DMS 273 treated with DMSO at 0.1 percent for 48 hours (cell line): Measurements from ENCODE around the gene KPNA5.
"Not testable (repeated sequence)": the region's sequence is repeated elsewhere in the genome, so short reads cannot be mapped to it uniquely, and the experiment has no call there.

Experiments used
- DNase-seq: peaks from one replicate; lab custom pipeline; 2025; lab: John Stamatoyannopoulos, UW

Gene KPNA5

DNA sequence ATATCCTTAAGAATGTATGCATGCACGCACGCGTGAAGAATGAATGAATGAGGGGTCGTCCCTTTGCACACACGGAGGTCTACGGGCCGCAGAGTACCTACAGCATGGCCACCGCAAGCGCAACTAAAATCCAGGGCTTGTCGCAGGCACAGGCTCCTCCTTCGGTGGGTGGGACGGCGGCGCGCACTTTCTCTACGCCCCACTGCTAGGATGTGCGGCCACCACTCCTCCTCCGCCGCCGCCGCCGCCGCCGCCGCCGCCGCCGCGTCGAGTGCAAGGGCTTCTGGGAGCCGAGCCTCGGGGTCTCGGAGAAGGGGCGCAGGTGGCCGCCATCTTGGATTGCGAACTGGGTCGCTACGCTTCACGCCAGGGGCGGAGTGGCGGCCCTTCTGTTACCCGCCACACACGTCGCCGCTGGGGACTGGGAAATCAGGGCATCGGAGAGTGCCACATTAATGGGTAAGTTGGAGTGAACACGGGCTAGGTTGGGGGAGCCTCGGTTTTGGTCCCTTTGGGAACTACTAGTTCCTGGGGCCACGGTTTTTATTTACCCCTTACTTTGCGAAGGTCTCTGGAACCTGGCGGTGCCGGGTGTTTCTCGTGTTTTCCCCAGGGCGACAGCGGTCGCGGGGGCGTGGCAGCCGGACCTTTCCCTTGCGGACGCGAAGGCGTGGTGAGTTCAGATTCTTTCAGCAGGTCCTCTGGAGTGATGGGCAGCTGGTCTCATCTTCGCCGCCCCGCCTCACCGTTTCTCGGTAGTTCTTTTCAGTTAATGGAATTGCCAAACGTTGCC is at the start of gene KPNA5:
Gene KPNA5, plus strand, starts transcription at position 332 of the 793 bp plus-strand sequence. Its CDS starts 124 bp downstream, at position 456.
- peak; percentile 88 for DNase-seq

DNA sequence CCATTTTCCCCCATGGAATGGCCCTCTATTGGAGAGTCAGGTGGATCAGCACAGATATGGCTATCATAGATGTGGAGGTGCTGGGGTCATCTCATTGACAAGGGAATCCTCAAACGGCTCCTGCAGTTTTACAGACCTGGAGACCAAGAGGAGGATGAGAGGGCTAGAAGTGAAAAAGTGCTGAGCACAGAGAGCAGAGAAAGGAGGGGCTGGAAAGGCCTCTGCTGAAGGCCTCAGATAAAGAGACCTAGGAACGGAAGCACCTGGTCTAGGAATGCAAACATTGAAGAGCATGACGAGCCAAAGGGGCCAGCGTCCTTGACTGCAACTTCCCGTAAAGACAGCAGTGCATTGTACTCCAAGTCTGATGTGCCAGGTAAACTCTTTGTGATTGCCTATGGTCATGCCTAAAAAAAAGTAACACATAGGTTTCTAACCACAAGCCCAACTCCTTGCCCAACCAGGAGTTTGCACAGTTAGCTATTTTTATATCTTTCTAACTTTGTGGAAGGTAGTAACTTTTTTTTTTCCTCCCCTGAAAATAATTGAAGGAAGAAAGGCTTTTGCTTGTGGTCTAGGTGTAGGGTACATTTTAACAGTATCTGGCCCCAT is 49.5 kb upstream of the KPNA5 start:
- DNase-seq: no peak

DNA sequence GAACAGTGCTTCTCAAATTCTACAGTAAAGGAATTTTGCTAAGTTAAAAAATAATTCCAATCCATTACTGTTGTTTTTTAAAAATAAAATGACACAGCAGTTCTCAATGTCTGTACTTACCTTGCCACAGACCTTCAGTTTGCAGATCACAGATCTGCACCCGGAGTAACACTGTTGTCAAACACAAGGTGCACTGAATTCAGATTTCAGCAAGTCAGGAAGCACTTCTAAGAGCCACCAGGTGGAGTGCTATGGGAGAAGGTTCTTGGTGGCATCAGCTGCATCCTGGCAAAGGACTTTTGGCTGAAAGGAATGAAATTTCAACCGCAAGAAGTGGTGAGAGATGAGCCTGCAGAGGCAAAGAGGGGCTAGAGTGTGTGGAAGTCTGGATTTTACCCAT is 47.3 kb upstream of the KPNA5 start:
- DNase-seq: no peak

DNA sequence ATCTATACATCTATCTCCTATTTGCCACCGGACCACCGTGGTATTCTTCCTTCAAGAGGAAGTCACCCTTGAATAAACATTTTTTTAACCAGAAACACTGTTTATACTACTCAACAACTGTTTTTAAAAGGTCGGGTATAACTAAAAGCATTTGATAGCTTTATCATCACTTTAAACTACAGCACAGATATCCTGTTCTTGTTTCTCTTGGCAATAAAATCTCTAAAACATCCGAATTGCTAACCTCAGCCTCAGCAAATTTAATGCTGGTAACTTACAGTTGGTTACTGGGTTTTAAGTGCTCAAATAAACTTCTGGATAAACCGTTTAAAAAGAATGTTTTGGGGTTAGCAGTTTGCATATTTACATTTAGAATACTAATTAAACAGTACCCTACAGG is 32.9 kb upstream of the KPNA5 start:
- no peak for DNase-seq

DNA sequence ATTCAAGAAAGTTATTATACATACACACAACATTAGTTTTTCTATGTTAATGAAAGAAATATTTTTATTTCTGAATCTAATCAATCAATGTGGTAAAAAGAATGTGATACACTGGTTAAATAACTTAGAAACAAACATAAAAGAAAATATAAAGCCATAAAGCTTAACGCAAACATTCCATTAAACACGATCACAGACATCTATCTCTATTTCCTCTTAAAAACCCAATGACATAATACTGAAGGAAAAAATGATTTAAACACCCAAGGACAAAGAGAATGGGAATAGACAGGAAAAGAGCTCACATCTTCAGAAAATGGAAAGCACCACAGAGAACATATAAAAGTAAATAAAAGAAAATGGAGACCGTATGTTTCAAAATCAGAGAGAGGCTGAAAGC is 31.9 kb upstream of the KPNA5 start:
- no peak for DNase-seq

DNA sequence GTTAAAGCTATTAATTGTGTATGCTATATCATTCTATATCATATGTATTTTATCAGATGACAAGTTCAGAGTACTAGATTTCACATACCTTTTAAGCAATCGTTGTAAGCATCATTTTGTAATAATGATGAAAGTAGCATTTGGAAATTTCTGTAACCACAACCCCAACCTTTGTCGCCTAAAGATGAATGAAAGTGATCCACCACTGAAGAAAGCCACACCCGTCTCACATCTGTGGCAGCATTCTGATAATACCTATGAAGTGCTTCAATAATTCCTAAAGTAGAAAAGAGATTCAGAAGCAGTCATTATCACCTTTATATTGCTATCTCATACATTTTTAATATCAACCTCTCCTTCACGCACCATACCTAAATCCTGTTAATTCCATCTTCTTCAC is 29.1 kb upstream of the KPNA5 start:
- DNase-seq: no peak

DNA sequence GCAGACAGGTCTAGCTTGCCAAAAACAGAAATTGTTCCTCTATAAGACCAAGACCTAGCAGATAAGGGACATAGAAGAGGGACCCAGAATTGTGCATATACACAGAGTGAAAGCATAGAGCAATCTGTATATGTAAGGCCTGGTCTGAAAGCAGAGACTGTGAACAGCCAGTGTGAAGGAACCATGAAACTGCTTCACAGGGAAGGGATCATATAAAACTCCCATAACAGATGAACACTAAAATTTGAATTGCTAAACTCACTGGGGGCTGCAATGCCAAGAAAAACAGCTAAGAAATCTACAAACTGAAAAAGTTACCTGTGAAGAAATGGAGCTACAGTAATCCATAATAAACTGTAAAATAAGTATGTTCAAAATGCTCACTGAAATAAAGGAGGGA is 19.4 kb upstream of the KPNA5 start:
- DNase-seq: no peak

DNA sequence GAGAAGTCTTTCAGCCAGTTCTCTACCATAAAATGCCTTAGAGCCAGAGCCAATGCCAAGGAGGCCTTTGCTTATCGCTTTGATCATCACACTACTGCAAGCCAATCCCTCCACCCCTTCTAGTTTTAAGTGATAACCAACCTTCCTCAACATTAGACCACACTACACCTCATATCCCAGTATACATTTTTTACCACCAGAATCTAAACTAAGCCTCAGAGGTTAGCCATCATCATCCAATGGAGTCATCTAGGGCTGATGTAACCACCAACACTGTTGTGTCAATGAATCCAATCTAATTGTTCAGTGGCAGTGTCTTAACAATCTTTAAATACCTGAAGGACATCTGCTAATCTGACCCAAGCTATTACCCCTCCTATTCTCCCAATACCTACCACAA is 18.8 kb upstream of the KPNA5 start:
- DNase-seq: no peak

DNA sequence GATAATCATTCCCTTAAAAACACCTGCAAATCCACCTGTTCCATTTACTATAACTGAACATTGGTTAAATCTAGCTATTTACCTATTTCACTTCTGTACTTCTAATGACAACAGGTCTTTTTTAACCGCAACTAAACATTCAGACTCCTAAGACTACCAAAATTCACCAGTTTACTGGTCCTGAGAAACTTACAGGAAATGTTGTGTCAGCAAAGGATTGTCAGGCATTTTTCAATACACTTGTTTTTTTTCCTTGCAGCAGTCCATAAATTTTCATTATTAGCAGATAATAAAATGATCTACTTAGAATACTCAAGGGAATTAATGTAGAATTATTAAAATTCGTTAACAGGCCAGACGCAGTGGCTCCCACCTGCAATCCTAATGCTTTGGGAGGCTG is 17.7 kb upstream of the KPNA5 start:
- DNase-seq: no peak

DNA sequence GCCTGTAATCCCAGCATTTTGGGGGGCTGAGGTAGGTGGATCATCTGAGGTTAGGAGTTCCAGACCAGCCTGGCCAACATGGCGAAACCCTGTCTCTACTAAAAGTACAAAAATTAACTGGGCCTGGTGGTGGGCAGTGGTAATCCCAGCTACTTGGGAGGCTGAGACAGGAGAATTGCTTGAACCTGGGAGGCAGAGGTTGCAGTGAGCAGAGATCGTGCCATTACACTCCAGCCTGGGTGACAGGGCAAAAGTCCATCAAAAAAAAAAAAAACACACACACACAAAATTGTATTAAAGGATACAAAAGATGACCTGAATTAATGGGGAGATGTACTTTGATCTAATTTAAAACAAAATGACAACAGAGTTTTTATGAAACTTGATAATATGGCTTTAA is 16.8 kb upstream of the KPNA5 start:
- DNase-seq: not testable (repeated sequence)

DNA sequence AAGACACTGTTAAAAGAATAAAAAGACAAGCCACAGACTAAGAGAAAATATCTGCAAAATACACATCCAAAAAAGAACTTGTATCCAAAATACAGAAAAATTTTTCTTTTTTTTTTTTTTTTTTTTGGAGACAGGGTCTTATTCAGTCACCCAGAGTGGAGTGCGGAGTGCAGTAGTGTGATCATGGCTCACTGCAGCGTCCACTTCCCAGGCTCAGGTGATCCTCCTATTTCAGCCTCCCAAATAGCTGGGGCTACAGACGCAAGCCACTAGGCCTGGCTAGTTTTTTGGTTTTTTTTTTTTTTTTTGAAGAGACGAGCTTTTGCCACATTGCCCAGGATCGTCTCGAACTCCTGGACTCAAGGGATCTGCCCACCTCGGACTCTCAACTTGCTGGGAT is 15.5 kb upstream of the KPNA5 start:
- DNase-seq: no peak

DNA sequence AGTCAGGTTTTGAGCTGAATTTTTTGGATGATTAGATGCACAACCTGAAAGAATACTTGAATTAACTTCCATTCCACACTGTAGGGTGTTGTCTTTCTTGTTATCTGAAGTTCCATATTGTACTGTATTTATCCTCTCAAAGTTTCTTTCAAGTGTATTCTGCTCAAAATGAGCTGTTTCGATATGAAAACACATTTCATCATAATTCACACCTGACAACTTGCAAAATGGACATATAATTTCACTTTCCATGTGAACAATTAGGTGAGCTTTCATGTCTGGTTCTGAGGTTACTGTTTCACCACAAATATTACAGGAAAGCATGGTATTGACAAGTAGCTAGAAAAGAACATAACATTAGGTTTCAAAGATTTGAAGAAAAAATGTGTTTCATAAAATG is 14.1 kb upstream of the KPNA5 start:
- DNase-seq: no peak

DNA sequence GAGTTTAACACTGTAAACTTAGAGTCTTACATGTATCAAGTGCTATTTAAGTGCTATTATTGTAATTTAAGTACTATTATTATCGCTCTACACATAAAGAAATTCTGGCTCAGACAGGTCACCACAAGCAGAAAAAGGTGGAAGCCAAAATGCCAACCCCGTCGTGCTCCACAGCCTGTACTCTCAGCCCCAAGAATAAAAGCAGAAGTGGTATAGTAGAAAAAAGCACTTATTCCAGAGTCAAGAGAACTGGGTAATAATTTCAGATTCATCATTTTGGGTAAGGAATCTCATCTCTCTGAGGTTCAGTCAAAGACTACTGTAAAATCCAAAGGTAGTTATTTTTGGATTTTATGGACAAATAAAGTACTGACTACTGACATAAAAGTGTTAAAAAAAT is 13.4 kb upstream of the KPNA5 start:
- no peak for DNase-seq

DNA sequence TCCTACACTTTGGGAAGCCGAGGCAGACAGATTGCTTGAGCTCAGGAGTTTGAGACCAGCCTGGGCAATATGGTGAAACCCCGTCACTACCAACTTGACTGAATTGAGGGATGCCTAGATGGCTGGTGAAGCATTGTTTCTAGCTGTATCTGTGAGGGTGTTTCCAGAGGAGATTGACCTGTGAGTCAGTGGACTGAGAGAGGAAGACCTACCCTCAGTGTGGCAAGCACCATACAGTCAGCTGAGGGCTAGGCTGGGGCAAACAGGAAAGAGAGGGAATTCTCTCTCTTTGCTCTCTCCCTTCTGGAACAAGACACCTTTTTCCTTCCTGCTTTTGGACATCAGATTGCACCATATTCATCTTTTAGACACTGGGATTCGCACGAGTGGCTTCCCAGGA is 8.7 kb upstream of the KPNA5 start:
- DNase-seq: no peak

DNA sequence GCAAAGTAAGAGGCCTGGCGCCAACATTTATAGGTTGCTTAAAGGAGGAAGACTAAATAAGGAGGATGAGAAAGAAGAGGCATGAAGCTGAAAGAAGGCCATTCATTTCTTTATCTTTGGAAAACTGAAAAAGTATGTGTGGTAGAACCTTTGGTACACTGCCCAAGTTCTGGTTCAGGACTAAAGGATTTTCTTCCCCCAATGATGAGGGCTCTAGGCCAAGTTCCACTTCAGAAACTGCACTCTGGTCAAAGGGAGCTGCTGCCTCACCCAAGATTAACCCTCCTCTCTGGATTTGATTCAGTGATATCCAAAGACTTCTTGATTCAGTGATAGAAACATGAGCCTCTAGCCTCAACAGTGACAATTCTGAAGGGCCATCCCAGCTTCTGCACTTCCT is 5.0 kb upstream of the KPNA5 start:
- no peak for DNase-seq

DNA sequence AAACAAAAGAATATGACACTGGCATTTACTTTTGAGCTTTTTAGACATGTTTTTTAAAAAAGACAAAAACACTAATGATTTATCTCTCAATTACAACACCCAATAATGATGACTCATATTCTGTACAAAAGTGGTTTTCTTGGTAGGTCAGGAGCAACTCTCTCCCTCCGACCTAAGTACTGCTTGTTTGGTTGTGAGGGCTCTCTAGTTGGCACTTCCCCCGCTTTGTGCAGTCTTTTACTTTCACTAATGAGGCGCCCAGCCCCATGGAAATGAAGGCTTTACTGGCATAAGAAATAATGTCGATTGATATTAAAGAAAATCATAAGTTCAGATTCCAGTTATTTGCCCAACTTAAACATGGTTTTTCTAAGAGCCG is 1.3 kb downstream of the KPNA5 start:
- no peak for DNase-seq

DNA sequence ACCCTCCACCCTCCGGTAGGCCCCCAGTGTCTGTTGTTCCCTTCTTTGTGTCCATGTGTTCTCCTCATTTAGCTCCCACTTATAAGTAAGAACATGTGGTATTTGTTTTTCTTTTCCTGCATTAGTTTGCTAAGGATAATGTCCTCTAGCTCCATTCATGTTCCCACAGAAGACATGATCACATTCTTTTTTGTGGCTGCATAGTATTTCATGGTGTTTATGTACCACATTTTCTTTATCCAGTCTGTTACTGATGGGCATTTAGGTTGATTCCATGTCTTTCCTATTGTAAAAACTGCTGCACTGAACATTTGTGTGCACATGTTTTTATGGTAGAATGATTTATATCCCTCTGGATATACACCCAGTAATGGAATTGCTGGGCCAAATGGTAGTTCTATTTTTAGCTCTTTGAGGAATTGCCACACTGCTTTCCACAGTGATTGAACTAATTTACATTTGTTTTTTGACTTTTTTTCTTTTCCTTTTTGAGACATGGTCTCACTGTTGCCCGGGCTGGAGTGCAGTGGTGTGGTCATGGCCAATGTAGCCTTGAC is 4.5 kb downstream of the KPNA5 start:
- no peak for DNase-seq

DNA sequence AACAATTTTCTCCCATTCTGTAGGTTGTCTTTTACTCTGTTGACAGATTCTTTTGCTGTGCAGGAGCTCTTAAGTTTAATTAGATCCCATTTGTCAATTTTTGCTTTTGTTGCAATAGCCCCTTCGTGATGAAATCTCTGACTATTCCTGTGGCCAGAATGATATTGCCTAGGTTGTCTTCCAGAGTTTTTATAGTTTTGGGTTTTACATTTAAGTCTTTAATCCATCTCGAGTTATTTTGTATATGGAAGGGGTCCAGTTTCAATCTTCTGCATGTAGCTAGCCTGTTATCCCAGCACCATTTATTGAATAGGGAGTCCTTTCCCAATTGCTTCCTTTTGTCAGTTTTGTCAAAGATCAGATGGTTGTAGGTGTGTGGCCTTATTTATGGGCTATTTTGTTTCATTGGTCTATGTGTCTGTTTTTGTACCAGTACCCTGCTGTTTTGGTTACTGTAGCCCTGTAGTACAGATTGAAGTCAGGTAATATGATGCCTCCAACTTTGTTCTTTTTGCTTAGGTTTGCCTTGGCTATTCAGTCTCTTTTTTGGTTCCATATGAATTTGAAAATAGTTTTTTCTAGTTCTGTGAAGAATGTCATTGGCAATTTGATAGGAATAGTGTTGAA is 5.6 kb downstream of the KPNA5 start:
- DNase-seq: not testable (repeated sequence)

DNA sequence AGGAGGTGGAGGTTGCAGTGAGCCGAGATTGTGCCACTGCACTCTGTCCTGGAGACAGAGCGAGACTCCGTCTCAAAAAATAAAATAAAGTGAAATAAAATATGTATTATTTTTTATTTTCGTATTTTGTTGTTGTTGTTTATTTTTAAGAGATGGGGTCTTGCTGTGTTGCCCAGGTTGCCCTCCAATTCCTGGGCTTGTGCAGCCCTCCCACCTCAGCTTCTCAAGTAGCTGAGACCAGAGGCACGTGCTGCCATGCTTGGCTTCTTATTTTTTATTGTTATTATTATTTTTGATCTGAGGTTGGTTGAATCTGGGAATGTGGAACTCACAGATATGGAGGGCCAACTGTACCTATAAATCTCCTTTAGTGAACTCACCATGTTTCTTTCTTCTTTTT is 10.1 kb downstream of the KPNA5 start:
- DNase-seq: no peak

DNA sequence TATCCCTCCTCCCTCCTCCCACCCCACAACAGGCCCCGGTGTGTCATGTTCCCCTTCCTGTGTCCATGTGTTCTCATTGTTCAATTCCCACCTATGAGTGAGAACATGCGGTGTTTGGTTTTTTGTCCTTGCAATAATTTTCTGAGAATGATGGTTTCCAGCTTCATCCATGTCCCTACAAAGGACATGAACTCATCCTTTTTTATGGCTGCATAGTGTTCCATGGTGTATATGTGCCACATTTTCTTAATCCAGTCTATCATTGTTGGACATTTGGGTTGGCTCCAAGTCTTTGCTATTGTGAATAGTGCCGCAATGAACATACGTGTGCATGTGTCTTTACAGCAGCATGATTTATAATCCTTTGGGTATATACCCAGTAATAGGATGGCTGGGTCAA is 11.9 kb downstream of the KPNA5 start:
- DNase-seq: not testable (repeated sequence)

DNA sequence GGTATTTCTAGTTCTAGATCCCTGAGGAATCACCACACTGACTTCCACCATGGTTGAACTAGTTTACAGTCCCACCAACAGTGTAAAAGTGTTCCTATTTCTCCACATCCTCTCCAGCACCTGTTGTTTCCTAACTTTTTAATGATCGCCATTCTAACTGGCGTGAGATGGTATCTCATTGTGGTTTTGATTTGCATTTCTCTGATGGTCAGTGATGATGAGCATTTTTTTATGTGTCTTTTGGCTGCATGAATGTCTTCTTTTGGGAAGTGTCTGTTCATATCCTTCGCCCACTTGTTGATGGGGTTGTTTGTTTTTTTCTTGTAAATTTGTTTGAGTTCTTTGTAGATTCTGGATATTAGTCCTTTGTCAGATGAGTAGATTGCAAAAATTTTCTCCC is 12.3 kb downstream of the KPNA5 start:
- DNase-seq: not testable (repeated sequence)

DNA sequence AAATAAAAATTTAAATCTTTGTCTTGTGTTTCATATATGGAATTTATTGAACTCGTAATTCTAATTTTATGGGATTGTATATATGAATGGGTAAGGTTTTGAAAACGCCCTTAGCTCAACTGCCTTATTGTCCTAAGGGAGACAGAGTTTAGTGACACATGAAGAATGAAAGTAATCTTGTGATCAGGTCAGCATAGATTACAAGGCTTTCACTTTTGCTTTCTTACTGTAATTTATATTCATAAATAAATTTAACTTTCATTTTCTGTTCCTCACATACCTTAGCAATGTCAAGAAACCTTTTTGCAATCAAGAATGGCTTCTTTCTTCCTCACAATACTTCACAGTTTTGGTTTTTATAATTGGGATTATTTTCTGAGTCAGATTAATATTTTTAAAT is 14.4 kb downstream of the KPNA5 start:
- no peak for DNase-seq

DNA sequence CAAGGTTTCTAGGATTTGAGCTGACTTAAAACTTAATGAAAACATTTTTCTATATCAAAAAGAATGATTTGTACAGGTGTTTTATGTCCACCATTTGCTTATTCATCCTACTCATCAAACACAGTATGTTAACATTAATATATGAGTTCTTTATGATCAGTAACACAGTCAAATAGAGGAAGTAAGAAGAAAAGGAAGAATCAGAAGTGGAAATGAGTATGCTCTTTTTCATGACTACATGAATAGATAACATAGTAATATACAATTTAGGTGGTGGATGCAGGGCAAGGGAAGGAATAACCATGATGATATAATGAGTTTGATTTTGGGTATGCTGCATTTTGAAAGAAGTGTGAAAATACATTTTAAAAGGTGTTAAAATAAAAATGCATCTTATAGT is 16.5 kb downstream of the KPNA5 start:
- DNase-seq: no peak
